Adipocyte (in vitro differentiated cells): ENCODE results near the gene GABRQ.

Experiments used
- DNase-seq: peaks from one replicate; pipeline ENCODE4 v3.0.0-alpha.2; 2015; ENCODE audit warnings: low read depth
- H3K27me3 ChIP-seq: replicated peaks from 2 replicates; pipeline ENCODE4 v1.7.0; 2013; ENCODE audit warnings: mild to moderate bottlenecking, low read length, moderate library complexity; ENCODE audit not compliant: control insufficient read depth, insufficient read depth
- H3K36me3 ChIP-seq: 2 replicates; pipeline ENCODE4 v1.7.0; 2013; ENCODE audit warnings: low read length, mild to moderate bottlenecking, moderate library complexity; ENCODE audit not compliant: control insufficient read depth, insufficient read depth, severe bottlenecking
- H3K4me1 ChIP-seq: 2 replicates; pipeline ENCODE4 v1.7.0; 2013; ENCODE audit warnings: mild to moderate bottlenecking, low read length, moderate library complexity; ENCODE audit not compliant: control insufficient read depth, insufficient read depth
- H3K4me3 ChIP-seq: 2 replicates; pipeline ENCODE4 v1.7.0; 2013; ENCODE audit warnings: mild to moderate bottlenecking, low read length, moderate library complexity
- H3K9ac ChIP-seq: 2 replicates; pipeline ENCODE4 v1.7.0; 2013; ENCODE audit warnings: mild to moderate bottlenecking, low read length, moderate library complexity
- H3K9me3 ChIP-seq: 2 replicates; pipeline ENCODE4 v1.7.0; 2013; ENCODE audit warnings: mild to moderate bottlenecking, low read length, moderate library complexity; ENCODE audit not compliant: control insufficient read depth

GABRQ gene

GRCh38 chrX:152637649-152638442 is at the start of gene GABRQ:
Gene GABRQ (plus strand): TSS chrX:152637895. CDS start chrX:152638203, 308 bp downstream.
- Histone ChIP-seq H3K27me3 (peaks cover 74% of the 10 kb centered on the region), H3K36me3 (no peaks in the 10 kb centered on the region), H3K4me1 (no peaks in the 10 kb centered on the region), H3K9me3 (peaks cover 5% of the 10 kb centered on the region), H3K9ac (no peak within 1 kb of the TSS), H3K4me3 (no peak within 1 kb of the TSS)
- DNase-seq = peak; percentile 50

DNA sequence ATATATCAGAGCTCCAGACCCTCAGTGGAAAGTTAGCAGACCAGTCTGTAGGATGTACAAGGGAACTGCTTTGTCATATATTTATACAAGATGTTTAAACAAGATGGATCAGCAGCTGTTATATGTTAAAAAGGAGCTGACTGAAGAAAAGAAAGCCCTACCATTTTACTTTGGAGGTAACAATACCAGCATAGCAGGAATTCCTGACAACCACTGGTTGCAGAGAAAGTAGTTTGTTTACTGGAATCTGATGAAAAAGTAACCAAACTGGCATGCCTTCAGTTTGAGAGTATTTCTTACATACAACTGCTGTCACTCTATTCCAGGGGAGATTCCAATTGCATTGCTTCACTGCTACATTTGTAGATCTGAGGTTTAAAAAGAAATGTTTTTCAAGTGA is 49.5 kb upstream of the GABRQ start:
- no peak overlapping the region for H3K4me3 ChIP-seq
- DNase-seq = peak; percentile 8

GRCh38 chrX:152600853-152601633 is 36.7 kb upstream of the GABRQ start:
- DNase-seq = no peak
- H3K4me3 ChIP-seq = no peak overlapping the region
- H3K27me3 ChIP-seq = peaks cover 27% of the 10 kb centered on the region
- no peaks in the 10 kb centered on the region for H3K4me1 ChIP-seq
- H3K9me3 ChIP-seq = no peaks in the 10 kb centered on the region
- H3K36me3 ChIP-seq = no peaks in the 10 kb centered on the region
- no peak overlapping the region for H3K9ac ChIP-seq

More for the DNA sequence above, 49.5 kb upstream of the GABRQ start:
- no peaks in the 10 kb centered on the region for H3K4me1 ChIP-seq
- H3K27me3 ChIP-seq = no peaks in the 10 kb centered on the region
- no peak overlapping the region for H3K9ac ChIP-seq
- no peaks in the 10 kb centered on the region for H3K36me3 ChIP-seq
- no peaks in the 10 kb centered on the region for H3K9me3 ChIP-seq

GRCh38 chrX:152601848-152602616 is 35.7 kb upstream of the GABRQ start:
- H3K4me1 ChIP-seq = no peaks in the 10 kb centered on the region
- no peaks in the 10 kb centered on the region for H3K9me3 ChIP-seq
- peak; percentile 4 for DNase-seq
- no peak overlapping the region for H3K9ac ChIP-seq
- H3K27me3 ChIP-seq = peaks cover 22% of the 10 kb centered on the region
- no peak overlapping the region for H3K4me3 ChIP-seq
- no peaks in the 10 kb centered on the region for H3K36me3 ChIP-seq

- Histone ChIP-seq H3K4me3 (no peak overlapping the region), H3K9me3 (no peaks in the 10 kb centered on the region), H3K4me1 (no peaks in the 10 kb centered on the region), H3K9ac (no peak overlapping the region), H3K27me3 (peaks cover 14% of the 10 kb centered on the region), H3K36me3 (no peaks in the 10 kb centered on the region)
- DNase-seq = no peak
Observed at GRCh38 chrX:152614791-152615190, 22.9 kb upstream of the GABRQ start.

GRCh38 chrX:152619897-152620296 is 17.8 kb upstream of the GABRQ start:
- H3K4me3 ChIP-seq = no peak overlapping the region
- H3K9ac ChIP-seq = no peak overlapping the region
- DNase-seq = no peak
- no peaks in the 10 kb centered on the region for H3K9me3 ChIP-seq
- H3K4me1 ChIP-seq = no peaks in the 10 kb centered on the region
- H3K27me3 ChIP-seq = peaks cover 17% of the 10 kb centered on the region
- H3K36me3 ChIP-seq = no peaks in the 10 kb centered on the region

- peaks cover 5% of the 10 kb centered on the region for H3K9me3 ChIP-seq
- H3K27me3 ChIP-seq = peaks cover 69% of the 10 kb centered on the region
- no peak overlapping the region for H3K9ac ChIP-seq
- DNase-seq = peak; percentile 76
- no peak overlapping the region for H3K4me3 ChIP-seq
- no peaks in the 10 kb centered on the region for H3K36me3 ChIP-seq
- H3K4me1 ChIP-seq = no peaks in the 10 kb centered on the region
Observed at GRCh38 chrX:152632445-152633097, 5.1 kb upstream of the GABRQ start.

- H3K36me3 ChIP-seq = no peaks in the 10 kb centered on the region
- H3K4me1 ChIP-seq = no peaks in the 10 kb centered on the region
- DNase-seq = peak; percentile 76
- no peak overlapping the region for H3K4me3 ChIP-seq
- H3K9me3 ChIP-seq = peaks cover 5% of the 10 kb centered on the region
- no peak overlapping the region for H3K9ac ChIP-seq
- peaks cover 76% of the 10 kb centered on the region for H3K27me3 ChIP-seq
Observed at GRCh38 chrX:152635941-152636340, 1.8 kb upstream of the GABRQ start.

GRCh38 chrX:152638443-152638904 is 779 bp downstream of the GABRQ start:
- H3K9me3 ChIP-seq = peaks cover 5% of the 10 kb centered on the region
- H3K27me3 ChIP-seq = peaks cover 76% of the 10 kb centered on the region
- no peak overlapping the region for H3K9ac ChIP-seq
- no peaks in the 10 kb centered on the region for H3K36me3 ChIP-seq
- H3K4me1 ChIP-seq = no peaks in the 10 kb centered on the region
- no peak overlapping the region for H3K4me3 ChIP-seq
- DNase-seq = no peak

- Histone ChIP-seq H3K36me3 (no peaks in the 10 kb centered on the region), H3K27me3 (peaks cover 79% of the 10 kb centered on the region), H3K4me3 (no peak overlapping the region), H3K9ac (no peak overlapping the region), H3K9me3 (no peaks in the 10 kb centered on the region), H3K4me1 (no peaks in the 10 kb centered on the region)
- no peak for DNase-seq
Observed at GRCh38 chrX:152639426-152639825, 1.7 kb downstream of the GABRQ start.
